WTC11 (cell line): Measurements from ENCODE around the gene NT5DC4. TPM values are rescaled to one million over a fixed set of nuclear protein-coding genes. Genes with fewer than 3 reads are reported as not detected.
"Not testable (repeated sequence)": the region's sequence is repeated elsewhere in the genome, so short reads cannot be mapped to it uniquely, and the experiment has no call there.

Source experiments
- ATAC-seq: fragments of 200-7000 bp; cut with Tn5 transposase; 2 replicates; pipeline ENCODE4 v1.10.0; 2021; ENCODE audit warnings: mild to moderate bottlenecking, moderate library complexity
- CTCF ChIA-PET: fragments of 300-600 bp; sonication (Branson Sonifier 250); formaldehyde crosslinking; loops from one replicate; lab custom pipeline; 2021; ENCODE audit warnings: antibody characterized with exemption; lab: Charles Lee
- POLR2A ChIA-PET: fragments of 350-600 bp; sonication (Branson Sonifier 250); formaldehyde crosslinking; loops from one replicate; lab custom pipeline; 2021; ENCODE audit warnings: antibody characterized with exemption; lab: Charles Lee
- DNase-seq: peaks from one replicate; pipeline ENCODE4 v3.0.0; 2021; ENCODE audit warnings: low spot score
- H3K27ac Mint-ChIP-seq: 2 replicates; pipeline ENCODE4 v1.8.0; 2021; ENCODE audit warnings: mixed read lengths
- H3K27me3 Mint-ChIP-seq: 2 replicates; pipeline ENCODE4 v1.8.0; 2021; ENCODE audit warnings: low read depth, mild to moderate bottlenecking, moderate library complexity, mixed read lengths
- H3K36me3 Mint-ChIP-seq: 2 replicates; pipeline ENCODE4 v1.8.0; 2021; ENCODE audit warnings: mixed read lengths
- H3K4me1 Mint-ChIP-seq: 2 replicates; pipeline ENCODE4 v1.8.0; 2022; ENCODE audit warnings: mixed read lengths
- H3K4me3 Mint-ChIP-seq: 2 replicates; pipeline ENCODE4 v1.8.0; 2021; ENCODE audit warnings: mild to moderate bottlenecking, moderate library complexity, mixed read lengths
- H3K9me3 Mint-ChIP-seq: 2 replicates; pipeline ENCODE4 v1.8.0; 2021; ENCODE audit warnings: mixed read lengths
- AFF4 ChIP-seq: sonication (generic); formaldehyde crosslinking; IDR thresholded peaks from 2 replicates; pipeline ENCODE4 v1.8.1; 2023; ENCODE audit warnings: mild to moderate bottlenecking, missing genetic modification reagents, borderline replicate concordance
- ELF4 ChIP-seq: sonication (generic); formaldehyde crosslinking; IDR thresholded peaks from 2 replicates; pipeline ENCODE4 v1.8.1; 2022; ENCODE audit warnings: low read depth, mild to moderate bottlenecking, moderate library complexity, missing genetic modification reagents
- EMX1 ChIP-seq: fragments of 250-450 bp; sonication (Bioruptor Pico); IDR thresholded peaks from 2 replicates; pipeline ENCODE4 v1.8.0; 2021; ENCODE audit warnings: mild to moderate bottlenecking
- FOXP4 ChIP-seq: sonication (generic); formaldehyde crosslinking; IDR thresholded peaks from 2 replicates; pipeline ENCODE4 v1.8.0; 2022; ENCODE audit warnings: mild to moderate bottlenecking, missing genetic modification reagents
- GRHL2 ChIP-seq: fragments of 250-450 bp; sonication (Bioruptor Pico); IDR thresholded peaks from 2 replicates; pipeline ENCODE4 v1.8.0; 2022; ENCODE audit warnings: mild to moderate bottlenecking, moderate library complexity; ENCODE audit not compliant: insufficient replicate concordance, severe bottlenecking
- GTF2I ChIP-seq: fragments of 250-450 bp; sonication (Bioruptor Pico); conservative IDR thresholded peaks from 2 replicates; pipeline ENCODE4 v1.4.0; 2021; ENCODE audit warnings: mild to moderate bottlenecking
- IRF2 ChIP-seq: sonication (generic); formaldehyde crosslinking; IDR thresholded peaks from 2 replicates; pipeline ENCODE4 v1.8.0; 2022; ENCODE audit warnings: low read depth, missing genetic modification reagents, borderline replicate concordance
- NFATC4 ChIP-seq: fragments of 250-450 bp; sonication (Bioruptor Pico); IDR thresholded peaks from 2 replicates; pipeline ENCODE4 v1.9.0; 2021; ENCODE audit warnings: mild to moderate bottlenecking
- NR3C1 ChIP-seq: sonication (generic); formaldehyde crosslinking; conservative IDR thresholded peaks from 2 replicates; pipeline ENCODE4 v1.8.1; 2023; ENCODE audit warnings: low read depth, mild to moderate bottlenecking, missing genetic modification reagents
- PRRX2 ChIP-seq: fragments of 250-450 bp; sonication (Bioruptor Pico); IDR thresholded peaks from 2 replicates; pipeline ENCODE4 v1.8.0; 2021; ENCODE audit warnings: mild to moderate bottlenecking
- USF1 ChIP-seq: sonication (generic); formaldehyde crosslinking; IDR thresholded peaks from 2 replicates; pipeline ENCODE4 v1.8.0; 2022; ENCODE audit warnings: mild to moderate bottlenecking, missing genetic modification reagents
- ZNF232 ChIP-seq: sonication (generic); formaldehyde crosslinking; IDR thresholded peaks from 2 replicates; pipeline ENCODE4 v1.8.0; 2022; ENCODE audit warnings: mild to moderate bottlenecking, missing genetic modification reagents
- ZNF512 ChIP-seq: sonication (generic); formaldehyde crosslinking; IDR thresholded peaks from 2 replicates; pipeline ENCODE4 v1.8.1; 2022; ENCODE audit warnings: missing genetic modification reagents, borderline replicate concordance
- ZNF532 ChIP-seq: fragments of 250-450 bp; sonication (Bioruptor Pico); IDR thresholded peaks from 2 replicates; pipeline ENCODE4 v1.9.0; 2021; ENCODE audit warnings: mild to moderate bottlenecking, borderline replicate concordance
- total RNA-seq: library from RNA; stranded (reverse); gene quantifications from 3 replicates; pipeline ENCODE4 v1.2.3, GENCODE V29; 2021

The NT5DC4 gene
- total RNA-seq, 1 experiment from 2014 or later, result not detected

GRCh38 chr2:112714331-112714730 is 6.5 kb upstream of the NT5DC4 start:
- TF ChIP-seq EMX1 (no peak), ELF4 (no peak), USF1 (CRISPR knock-in tag) (no peak)
- POLR2A ChIA-PET, result no interaction called here
- H3K27ac Mint-ChIP-seq, result no peak overlapping the region
- H3K9me3 Mint-ChIP-seq, result peaks cover 3% of the 10 kb centered on the region
- 0 out of 2 replicates have a peak, but pooled peaks cover 2% of the 10 kb centered on the region for H3K27me3 Mint-ChIP-seq
- no peak overlapping the region for H3K4me3 Mint-ChIP-seq
- CTCF ChIA-PET, result no interaction called here
- ATAC-seq, result no peak
- peaks cover 4% of the 10 kb centered on the region; the same call in 1 of the 2 replicates for H3K4me1 Mint-ChIP-seq
- DNase-seq, result no peak
- no peaks in the 10 kb centered on the region for H3K36me3 Mint-ChIP-seq

- TF ChIP-seq AFF4 (CRISPR knock-in tag) (no peak), EMX1 (no peak), GTF2I (CRISPR knock-in tag) (no peak), ZNF512 (CRISPR knock-in tag) (no peak), IRF2 (CRISPR knock-in tag) (no peak), FOXP4 (CRISPR knock-in tag) (no peak), PRRX2 (no peak), NFATC4 (CRISPR knock-in tag) (no peak), GRHL2 (CRISPR knock-in tag) (no peak), ZNF232 (CRISPR knock-in tag) (no peak), NR3C1 (no peak), ZNF532 (CRISPR knock-in tag) (no peak)
- TF ChIP-seq, all 79 proteins: peak for 0
- Mint-ChIP-seq H3K27me3 (0 out of 2 replicates have a peak, but pooled peaks cover 2% of the 10 kb centered on the region), H3K4me3 (no peak overlapping the region), H3K4me1 (peaks cover 4% of the 10 kb centered on the region; the same call in 1 of the 2 replicates), H3K36me3 (no peaks in the 10 kb centered on the region), H3K27ac (no peak overlapping the region), H3K9me3 (peaks cover 3% of the 10 kb centered on the region)
- ChIA-PET POLR2A (no interaction called here), CTCF (no interaction called here)
- ATAC-seq (no peak), DNase-seq (no peak)
These were observed 5.8 kb upstream of the NT5DC4 start for GRCh38 chr2:112714836-112715631.

- CTCF ChIA-PET, result not testable (repeated sequence)
These were observed 4.7 kb upstream of the NT5DC4 start for GRCh38 chr2:112716094-112716493.

GRCh38 chr2:112716826-112717352 is 3.9 kb upstream of the NT5DC4 start:
- CTCF ChIA-PET, H3K36me3 Mint-ChIP-seq, ATAC-seq, H3K9me3 Mint-ChIP-seq, H3K27me3 Mint-ChIP-seq, H3K4me3 Mint-ChIP-seq, POLR2A ChIA-PET, DNase-seq, H3K27ac Mint-ChIP-seq, H3K4me1 Mint-ChIP-seq: not testable (repeated sequence)

More at GRCh38 chr2:112716094-112716493, 4.7 kb upstream of the NT5DC4 start:
- H3K27ac Mint-ChIP-seq, H3K4me1 Mint-ChIP-seq, H3K9me3 Mint-ChIP-seq, H3K4me3 Mint-ChIP-seq, ATAC-seq, POLR2A ChIA-PET, H3K27me3 Mint-ChIP-seq, H3K36me3 Mint-ChIP-seq, DNase-seq: not testable (repeated sequence)
